Gastroesophageal sphincter (tissue), 4 donors: ENCODE measurements around the gene JPT2. TPM values are rescaled to one million over a fixed set of nuclear protein-coding genes. Genes with fewer than 3 reads are reported as not detected.

Experiments
- ATAC-seq: fragments of 150-250 bp; one replicate; pipeline ENCODE4 v1.9.1; 2016; ENCODE audit warnings: mild to moderate bottlenecking, moderate library complexity
- H3K27ac ChIP-seq, 4 donors: fragments of 200-600 bp; sonication (generic) in 3 of 4; 1 replicate in 3 of 4; 2 replicates in 1 of 4; pipeline ENCODE4 v1.5.1; 2016 to 2019
- H3K27me3 ChIP-seq: fragments of 200-600 bp; sonication (generic); one replicate; pipeline ENCODE4 v1.5.1; 2019
- H3K36me3 ChIP-seq, 2 donors: fragments of 200-600 bp; sonication (generic); one replicate each; pipeline ENCODE4 v1.5.1; 2019; ENCODE audit warnings: control low read depth in 1 of 2
- H3K4me1 ChIP-seq, 3 donors: fragments of 200-600 bp; sonication (generic); 1 replicate in 2 of 3; 2 replicates in 1 of 3; pipeline ENCODE4 v1.5.1; 2016 to 2019; ENCODE audit warnings: control low read depth in 2 of 3
- H3K4me3 ChIP-seq, 2 donors: fragments of 200-600 bp; sonication (generic); one replicate each; pipeline ENCODE4 v1.5.1; 2019; ENCODE audit warnings: mild to moderate bottlenecking in 1 of 2, moderate library complexity in 1 of 2
- H3K9me3 ChIP-seq, 3 donors: fragments of 200-600 bp; sonication (generic); one replicate each; pipeline ENCODE4 v1.5.1; 2017 to 2019; ENCODE audit warnings: control low read depth in 2 of 3
- EP300 ChIP-seq: sonication (generic); formaldehyde crosslinking; IDR thresholded peaks from one replicate; pipeline ENCODE4 v1.6.1; 2017; ENCODE audit warnings: antibody characterized with exemption, mild to moderate bottlenecking
- POLR2A ChIP-seq, 2 donors: fragments of 450-650 bp; IDR thresholded peaks; one replicate each; pipeline ENCODE4 v1.6.1; 2017; ENCODE audit warnings: antibody characterized with exemption in 2 of 2, mild to moderate bottlenecking in 2 of 2, moderate library complexity in 1 of 2
- POLR2AphosphoS5 ChIP-seq: sonication (generic); formaldehyde crosslinking; IDR thresholded peaks from one replicate; pipeline ENCODE4 v1.6.1; 2017; ENCODE audit warnings: antibody characterized with exemption
- WGBS, 2 donors: methylation state at CpG; one replicate each; pipeline ENCODE4 v1.1.5; 2018; ENCODE audit warnings: low coverage in 1 of 2; 5-methylcytosine and 5-hydroxymethylcytosine counted together
- small RNA-seq, 4 donors: library from RNA; depleted of rRNA; stranded (forward); fragments of <200 nt; gene quantifications; one replicate each; pipeline ENCODE3, GENCODE V24; 2016
- total RNA-seq, 4 donors: library from RNA; depleted of rRNA; stranded (reverse); fragments of >200 nt; gene quantifications; one replicate each; pipeline ENCODE4 v1.1.0, GENCODE V29; 2016
- TF ChIP-seq, protein P1 (sequence below), 4 experiments: fragments of 200-600 bp in 2 of 4; fragments of 450-650 bp in 2 of 4; sonication (generic) in 1 of 4; IDR thresholded peaks; one replicate each; pipeline ENCODE4 v1.5.1; 2017 to 2019; ENCODE audit warnings: antibody characterized with exemption in 4 of 4, mild to moderate bottlenecking in 2 of 4, moderate library complexity in 2 of 4

JPT2 gene
- total RNA-seq, 4 donors from 2014 or later, result 21.4 to 49.9 (median 31.6) TPM

DNA sequence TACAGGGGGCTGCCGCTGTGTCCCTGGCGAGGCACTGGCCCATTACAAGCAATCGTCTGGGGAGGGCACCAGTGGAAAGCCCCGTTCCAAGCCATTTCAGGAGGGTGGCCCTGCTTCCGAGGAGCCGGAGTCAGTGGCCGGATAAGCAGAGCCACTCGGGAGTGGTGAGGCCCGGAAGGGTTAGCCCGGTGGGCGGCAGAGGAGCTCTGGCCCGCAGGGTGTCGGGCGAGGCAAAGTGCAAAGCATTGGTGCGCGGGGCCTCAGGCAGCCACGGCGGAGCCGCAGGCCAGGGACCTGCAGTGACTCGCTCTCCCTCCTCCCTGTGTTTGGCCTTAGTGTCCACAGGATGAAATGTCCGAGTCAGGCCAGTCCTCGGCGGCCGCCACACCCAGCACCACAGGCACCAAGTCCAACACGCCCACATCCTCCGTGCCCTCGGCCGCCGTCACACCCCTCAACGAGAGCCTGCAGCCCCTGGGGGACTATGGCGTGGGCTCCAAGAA is 68.7 kb downstream of the JPT2 start:
- no peak overlapping the region for H3K27ac ChIP-seq
- no peak for TF ChIP-seq EP300
- no peak for TF ChIP-seq POLR2A (IDR thresholded peaks at IDR 0.05)
- TF ChIP-seq POLR2AphosphoS5, result no peak
- TF ChIP-seq, protein P1, sequence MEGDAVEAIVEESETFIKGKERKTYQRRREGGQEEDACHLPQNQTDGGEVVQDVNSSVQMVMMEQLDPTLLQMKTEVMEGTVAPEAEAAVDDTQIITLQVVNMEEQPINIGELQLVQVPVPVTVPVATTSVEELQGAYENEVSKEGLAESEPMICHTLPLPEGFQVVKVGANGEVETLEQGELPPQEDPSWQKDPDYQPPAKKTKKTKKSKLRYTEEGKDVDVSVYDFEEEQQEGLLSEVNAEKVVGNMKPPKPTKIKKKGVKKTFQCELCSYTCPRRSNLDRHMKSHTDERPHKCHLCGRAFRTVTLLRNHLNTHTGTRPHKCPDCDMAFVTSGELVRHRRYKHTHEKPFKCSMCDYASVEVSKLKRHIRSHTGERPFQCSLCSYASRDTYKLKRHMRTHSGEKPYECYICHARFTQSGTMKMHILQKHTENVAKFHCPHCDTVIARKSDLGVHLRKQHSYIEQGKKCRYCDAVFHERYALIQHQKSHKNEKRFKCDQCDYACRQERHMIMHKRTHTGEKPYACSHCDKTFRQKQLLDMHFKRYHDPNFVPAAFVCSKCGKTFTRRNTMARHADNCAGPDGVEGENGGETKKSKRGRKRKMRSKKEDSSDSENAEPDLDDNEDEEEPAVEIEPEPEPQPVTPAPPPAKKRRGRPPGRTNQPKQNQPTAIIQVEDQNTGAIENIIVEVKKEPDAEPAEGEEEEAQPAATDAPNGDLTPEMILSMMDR (IDR thresholded peaks at IDR 0.05), result no peak
- 73 to 80% methylated on average over 1 to 3 of the region's 31 CpGs for WGBS, 2 donors
- H3K4me3 ChIP-seq, result no peak overlapping the region
- no peaks in the 10 kb centered on the region for H3K4me1 ChIP-seq
- H3K36me3 ChIP-seq, result peaks cover 0 to 98% of the 10 kb centered on the region in 2 donors
- ATAC-seq, result no peak
- no peaks in the 10 kb centered on the region for H3K27me3 ChIP-seq
- H3K9me3 ChIP-seq, result no peaks in the 10 kb centered on the region

DNA sequence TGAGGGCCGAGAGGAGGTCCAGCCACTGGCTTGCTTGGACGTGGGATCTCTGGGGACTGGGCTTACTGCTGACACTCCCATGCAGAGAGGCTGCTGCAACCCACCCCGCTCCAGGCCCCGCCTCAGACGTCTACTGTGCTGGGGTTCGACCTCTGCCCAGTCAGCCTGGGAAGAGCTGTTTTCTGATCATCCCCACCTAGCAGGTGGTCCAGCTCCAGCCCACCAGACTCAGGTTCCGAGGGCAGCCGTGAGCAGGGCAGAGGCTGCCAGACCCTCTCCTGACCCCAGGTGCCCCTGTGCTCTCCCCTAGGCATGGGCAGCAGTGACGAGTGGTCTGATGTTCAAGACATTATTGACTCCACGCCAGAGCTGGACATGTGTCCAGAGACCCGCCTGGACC is 69.9 kb downstream of the JPT2 start:
- no peak for ATAC-seq
- H3K4me1 ChIP-seq, result no peaks in the 10 kb centered on the region
- WGBS, 2 donors, result 80% methylated on average over 4 of the region's 11 CpGs; no CpG with 5 or more reads in 1 of the 2 donors
- no peak overlapping the region for H3K27ac ChIP-seq
- H3K36me3 ChIP-seq, result peaks cover 0 to 100% of the 10 kb centered on the region in 2 donors
- H3K27me3 ChIP-seq, result no peaks in the 10 kb centered on the region
- no peak overlapping the region for H3K4me3 ChIP-seq
- no peak for TF ChIP-seq POLR2A (IDR thresholded peaks at IDR 0.05)
- TF ChIP-seq POLR2AphosphoS5, result no peak
- TF ChIP-seq EP300, result no peak
- TF ChIP-seq, protein P1 (IDR thresholded peaks at IDR 0.05), result no peak
- H3K9me3 ChIP-seq, result no peaks in the 10 kb centered on the region

DNA sequence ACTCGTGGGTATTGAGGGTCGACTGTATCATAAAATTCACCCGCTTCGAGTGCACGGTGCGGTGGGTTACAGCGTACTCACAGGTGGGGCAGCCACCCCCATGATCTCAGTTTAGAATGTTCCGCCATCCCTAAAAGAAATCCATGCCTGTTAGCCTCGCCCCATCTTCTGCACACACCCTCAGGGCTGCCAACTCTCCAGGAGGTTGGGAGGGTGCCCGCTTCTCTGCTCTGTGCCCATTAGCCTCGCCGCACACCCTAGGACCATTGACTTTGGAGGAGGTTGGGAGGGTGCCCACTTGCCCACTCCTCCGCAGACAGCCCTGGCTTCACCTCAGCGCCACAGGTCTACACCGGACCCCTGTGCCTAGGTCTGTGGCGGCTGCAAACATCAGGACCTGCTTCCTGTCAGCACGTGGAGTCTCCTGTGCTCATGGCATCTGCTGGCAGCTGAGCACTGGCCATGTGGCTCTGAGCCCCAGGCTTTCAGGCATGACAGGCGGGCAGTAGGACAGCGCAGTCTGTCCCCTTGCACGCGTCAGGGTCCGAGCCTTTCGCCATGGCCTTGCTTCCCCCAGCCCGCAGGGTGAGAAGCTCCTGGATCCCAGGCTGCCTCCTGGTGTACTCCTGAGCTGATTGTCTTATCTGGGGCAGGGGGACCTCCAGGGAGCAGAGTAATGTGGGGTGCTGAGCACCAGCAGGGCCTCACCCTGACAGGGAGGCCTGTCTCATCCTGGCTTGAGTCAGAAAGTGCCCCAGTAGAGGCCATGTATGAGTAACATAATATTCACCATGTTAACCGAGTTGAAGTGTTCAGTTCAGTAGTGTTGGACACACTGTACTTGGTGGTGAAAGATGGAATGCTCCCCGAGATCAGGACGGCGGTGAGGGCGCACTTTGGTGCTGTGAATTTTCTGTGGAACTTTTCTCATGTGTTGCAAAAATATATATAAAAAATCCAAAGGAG is 71.4 kb downstream of the JPT2 start:
- no peaks in the 10 kb centered on the region for H3K4me1 ChIP-seq
- H3K9me3 ChIP-seq, result no peaks in the 10 kb centered on the region
- no peak for ATAC-seq
- no peak overlapping the region for H3K4me3 ChIP-seq
- 94% methylated on average over 6 to 13 of the region's 29 CpGs for WGBS, 2 donors
- no peak overlapping the region for H3K27ac ChIP-seq
- peaks cover 0 to 99% of the 10 kb centered on the region in 2 donors for H3K36me3 ChIP-seq
- TF ChIP-seq, protein P1 (IDR thresholded peaks at IDR 0.05), result no peak
- no peak for TF ChIP-seq POLR2A (IDR thresholded peaks at IDR 0.05)
- no peak for TF ChIP-seq POLR2AphosphoS5
- TF ChIP-seq EP300, result no peak
- H3K27me3 ChIP-seq, result no peaks in the 10 kb centered on the region

Small RNA genes within 50 kb of the gene (small RNA-seq; reads per million reads assigned to genes)
- gene MIR3177, result 0 to 0.55 (median 0.18) reads per million in 4 donors

Other genes starting within 250 kb of the JPT2 start
- gene PERCC1, start 247.2 kb upstream of the JPT2 start, total RNA-seq, result under 1 TPM in 1 of 4 donors, not detected in 3; 0.74 TPM
- gene CCDC154, start 233.7 kb upstream of the JPT2 start, total RNA-seq, result not detected
- gene CLCN7, start 203.3 kb upstream of the JPT2 start, total RNA-seq, result 10 to 100 TPM; 33.0 to 67.7 (median 39.2) TPM
- under 1 TPM in 1 of 4 donors, not detected in 3; 0.40 TPM for gene PTX4, start 189.3 kb upstream of the JPT2 start, total RNA-seq
- 10 to 100 TPM; 10.9 to 33.9 (median 20.8) TPM for gene TELO2, start 184.9 kb upstream of the JPT2 start, total RNA-seq
- 10 to 100 TPM; 28.6 to 48.2 (median 36.6) TPM for gene TMEM204, start 144.6 kb upstream of the JPT2 start, total RNA-seq
- gene IFT140, start 66.2 kb upstream of the JPT2 start, total RNA-seq, result 10 to 100 TPM; 18.6 to 36.3 (median 27.2) TPM
- gene CRAMP1, start 65.9 kb upstream of the JPT2 start, total RNA-seq, result 10 to 100 TPM in 2 of 4 donors, 1 to 10 TPM in 2; 9.0 to 15.1 (median 11.3) TPM
- 10 to 100 TPM; 12.0 to 66.8 (median 33.1) TPM for gene MAPK8IP3, start 27.9 kb downstream of the JPT2 start, total RNA-seq
- 100 to 1,000 TPM in 1 of 4 donors, 10 to 100 TPM in 3; 49.9 to 106 (median 87.2) TPM for gene NME3, start 93.3 kb downstream of the JPT2 start, total RNA-seq
- 10 to 100 TPM in 1 of 4 donors, 1 to 10 TPM in 3; 4.6 to 20.4 (median 7.7) TPM for gene EME2, start 94.5 kb downstream of the JPT2 start, total RNA-seq
- gene MRPS34, start 94.9 kb downstream of the JPT2 start, total RNA-seq, result 10 to 100 TPM; 44.4 to 72.8 (median 61.3) TPM
- gene SPSB3, start 104.3 kb downstream of the JPT2 start, total RNA-seq, result 10 to 100 TPM; 52.4 to 81.1 (median 75.4) TPM
- gene NUBP2, start 104.7 kb downstream of the JPT2 start, total RNA-seq, result 10 to 100 TPM; 64.4 to 92.2 (median 80.6) TPM
- gene IGFALS, start 115.4 kb downstream of the JPT2 start, total RNA-seq, result 1 to 10 TPM in 1 of 4 donors, under 1 TPM in 2, not detected in 1; 0.47 to 1.1 (median 0.67) TPM
- gene HAGH, start 148.5 kb downstream of the JPT2 start, total RNA-seq, result 100 to 1,000 TPM; 124 to 245 (median 175) TPM
- gene FAHD1, start 148.9 kb downstream of the JPT2 start, total RNA-seq, result 10 to 100 TPM; 22.9 to 44.0 (median 30.2) TPM
- not detected for gene MEIOB, start 193.9 kb downstream of the JPT2 start, total RNA-seq
- gene HS3ST6, start 240.1 kb downstream of the JPT2 start, total RNA-seq, result not detected